ENCODE results near the gene VWF.

VWF gene

DNA sequence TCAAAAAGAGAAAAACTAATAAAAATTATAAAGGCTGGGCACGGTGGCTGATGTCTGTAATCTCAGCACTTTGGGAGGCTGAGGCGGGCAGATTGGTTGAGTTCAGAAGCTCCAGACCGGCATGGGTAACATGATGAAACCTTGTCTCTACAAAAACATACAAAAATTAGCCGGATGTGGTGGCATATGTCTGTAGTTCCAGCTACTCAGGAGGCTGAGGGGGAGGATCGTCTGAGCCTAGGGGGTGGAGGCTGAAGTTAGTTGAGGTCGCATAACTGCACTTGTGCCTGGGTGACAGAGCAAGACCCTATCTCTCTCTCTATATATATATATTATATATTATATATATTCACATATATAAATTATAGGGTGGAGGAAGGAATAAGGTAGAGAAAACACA lies 146.9 kb downstream of the VWF start:
- DNase-seq (ENCODE audit: low read depth) = no peak

DNA sequence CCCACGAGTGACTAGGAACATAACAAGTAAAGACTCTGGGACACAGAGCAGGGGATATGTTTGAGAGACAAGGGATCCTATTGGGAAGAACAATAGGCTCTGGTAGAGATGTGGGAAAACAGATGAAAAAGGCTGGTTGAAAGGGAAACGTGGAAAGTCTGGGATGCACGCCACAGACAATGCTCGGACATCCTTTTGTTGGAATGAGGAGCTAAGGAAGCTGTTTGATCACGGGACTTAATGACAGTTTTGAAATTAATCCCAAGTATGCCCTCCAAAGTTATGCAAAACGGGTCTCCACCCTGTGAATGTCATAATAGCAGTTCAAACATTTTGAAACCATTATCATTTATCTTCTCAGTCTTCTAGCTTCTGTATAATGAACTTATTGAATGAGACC lies 147.8 kb downstream of the VWF start:
- no peak for DNase-seq (ENCODE audit: low read depth)

DNA sequence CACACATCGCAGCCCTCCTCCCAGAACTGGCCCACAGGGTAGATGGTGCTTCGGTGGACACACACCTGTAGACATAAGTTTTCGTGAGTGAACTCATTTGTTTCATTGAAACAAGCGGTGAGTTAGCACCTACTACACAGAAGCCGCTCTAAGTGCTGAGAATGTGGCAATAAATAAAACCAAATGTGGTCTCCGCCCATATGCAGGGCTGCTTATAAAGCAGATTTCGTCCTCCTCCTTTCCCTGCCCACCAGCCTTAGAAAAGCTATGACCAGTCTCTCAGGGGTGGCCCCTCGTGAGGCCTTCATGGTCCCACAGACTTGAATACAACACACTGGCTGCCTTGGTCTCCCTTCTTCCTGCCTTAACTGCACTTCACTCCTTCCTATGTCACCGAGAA lies 148.3 kb downstream of the VWF start:
- DNase-seq (ENCODE audit: low read depth) = no peak

DNA sequence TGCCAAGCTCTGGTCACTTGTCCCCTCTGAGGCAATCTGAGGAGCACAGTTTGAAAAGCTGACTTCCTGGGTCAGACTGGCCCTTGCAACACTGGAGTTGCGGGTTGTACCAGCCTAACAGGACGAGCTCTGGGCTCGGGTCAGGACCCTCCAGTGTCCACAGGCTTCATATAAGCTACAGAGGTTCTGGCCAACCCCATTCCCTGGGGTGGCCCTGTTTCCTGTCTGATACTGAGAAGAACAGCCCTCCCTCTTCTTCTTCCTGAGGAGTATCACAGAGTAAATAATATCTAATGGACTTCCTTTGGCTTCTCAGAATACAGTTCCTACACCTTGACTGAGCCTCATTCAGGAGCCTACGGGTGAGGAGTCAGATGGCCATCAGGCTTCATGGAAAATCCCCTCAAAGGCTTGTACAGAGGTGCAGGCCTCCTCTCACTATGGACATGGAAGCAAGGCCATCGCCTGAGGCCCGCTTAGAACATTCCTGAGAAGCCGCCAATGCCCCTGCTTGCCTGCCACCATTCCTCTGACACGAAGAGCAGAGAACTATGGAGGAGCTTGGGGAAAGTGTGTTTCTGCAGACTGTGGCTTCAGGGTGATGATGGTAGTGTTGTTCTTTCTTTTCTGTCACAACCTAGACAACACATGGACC lies 150.9 kb downstream of the VWF start:
- DNase-seq (ENCODE audit: low read depth) = no peak

DNA sequence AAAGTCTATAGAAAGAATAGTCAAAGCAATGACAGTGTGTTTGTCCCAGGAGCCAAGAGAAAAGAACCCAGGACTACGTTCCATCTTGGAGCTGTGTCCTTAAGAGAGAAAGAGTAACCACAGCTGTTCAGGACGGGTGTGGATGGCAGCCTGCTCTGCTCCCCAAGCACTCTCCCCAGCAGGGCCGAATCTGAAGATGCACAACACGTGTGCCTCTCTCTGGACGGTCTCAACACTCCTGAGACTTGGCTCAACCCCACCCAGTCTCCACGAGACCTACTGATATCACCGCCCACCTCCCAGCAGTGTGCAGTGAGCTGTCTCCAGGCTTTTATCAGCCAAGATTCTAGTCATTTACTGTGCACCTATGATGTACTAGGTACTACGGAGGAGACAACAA lies 152.1 kb downstream of the VWF start:
- no peak for DNase-seq (ENCODE audit: low read depth)

DNA sequence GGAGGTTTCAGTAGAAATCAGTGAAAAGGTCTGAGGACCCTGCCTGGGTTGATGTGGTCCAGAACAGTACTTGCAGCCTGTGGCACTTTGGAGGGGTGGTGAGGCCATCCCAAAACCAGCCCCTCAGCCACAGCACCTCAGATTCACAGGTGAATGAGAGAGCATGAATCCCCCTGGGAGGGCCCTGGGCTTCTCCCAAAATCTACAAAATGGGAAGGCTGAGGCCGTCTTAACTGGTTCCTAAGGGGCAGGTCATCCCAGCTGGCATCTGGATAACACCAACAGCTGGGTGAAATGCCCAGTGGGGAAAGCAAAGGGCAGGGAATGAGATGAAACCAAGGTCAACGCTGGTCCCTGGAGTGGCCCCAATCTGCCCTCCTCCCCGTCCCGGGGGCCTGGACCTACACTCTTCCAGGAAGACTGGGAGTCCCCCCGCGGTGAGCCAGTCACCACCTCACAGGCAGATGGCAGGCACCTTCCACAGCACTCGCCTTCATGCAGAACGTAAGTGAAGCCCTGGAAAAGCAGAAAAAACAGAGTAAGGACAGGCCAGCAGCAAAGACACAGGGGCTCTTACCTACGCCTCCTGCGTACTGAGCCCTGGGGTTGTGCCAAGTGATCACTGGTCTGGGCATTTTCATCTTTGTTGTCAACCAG lies 153.1 kb downstream of the VWF start:
- no peak for DNase-seq (ENCODE audit: low read depth)

DNA sequence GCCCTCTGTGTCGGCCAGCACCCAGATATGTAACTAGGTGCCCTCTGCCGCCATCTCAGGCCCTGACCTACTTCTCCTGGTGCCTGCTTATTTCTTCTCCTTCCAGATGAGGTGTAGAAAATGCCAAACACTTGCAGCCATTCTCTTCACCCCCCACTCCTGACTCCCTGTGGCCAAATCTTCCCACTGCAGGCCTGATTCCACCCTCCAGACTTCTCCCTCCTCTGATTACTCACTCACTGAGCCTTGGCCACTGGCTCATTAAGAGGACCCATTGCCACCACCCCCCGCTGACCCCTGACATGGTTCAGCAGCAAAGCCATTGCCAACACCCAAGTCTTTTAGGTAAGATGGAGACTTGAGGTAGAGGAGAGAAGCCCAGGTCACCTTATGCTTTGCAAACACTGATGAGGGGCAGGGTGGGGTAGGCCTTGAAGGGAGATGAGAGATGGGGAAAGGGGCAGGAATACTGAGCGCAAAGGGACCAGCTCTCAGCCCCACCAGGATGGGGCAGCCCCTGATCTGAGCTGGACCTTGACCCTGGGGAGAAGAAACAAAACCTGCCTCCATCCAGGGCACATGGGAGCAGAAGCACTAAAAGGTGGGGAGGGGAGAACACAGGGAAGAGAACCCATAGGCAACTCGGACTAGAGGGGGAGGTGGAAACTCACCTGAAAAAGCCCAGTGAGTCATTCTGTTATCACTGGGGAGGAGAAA lies 154.3 kb downstream of the VWF start:
- DNase-seq (ENCODE audit: low read depth) = no peak

DNA sequence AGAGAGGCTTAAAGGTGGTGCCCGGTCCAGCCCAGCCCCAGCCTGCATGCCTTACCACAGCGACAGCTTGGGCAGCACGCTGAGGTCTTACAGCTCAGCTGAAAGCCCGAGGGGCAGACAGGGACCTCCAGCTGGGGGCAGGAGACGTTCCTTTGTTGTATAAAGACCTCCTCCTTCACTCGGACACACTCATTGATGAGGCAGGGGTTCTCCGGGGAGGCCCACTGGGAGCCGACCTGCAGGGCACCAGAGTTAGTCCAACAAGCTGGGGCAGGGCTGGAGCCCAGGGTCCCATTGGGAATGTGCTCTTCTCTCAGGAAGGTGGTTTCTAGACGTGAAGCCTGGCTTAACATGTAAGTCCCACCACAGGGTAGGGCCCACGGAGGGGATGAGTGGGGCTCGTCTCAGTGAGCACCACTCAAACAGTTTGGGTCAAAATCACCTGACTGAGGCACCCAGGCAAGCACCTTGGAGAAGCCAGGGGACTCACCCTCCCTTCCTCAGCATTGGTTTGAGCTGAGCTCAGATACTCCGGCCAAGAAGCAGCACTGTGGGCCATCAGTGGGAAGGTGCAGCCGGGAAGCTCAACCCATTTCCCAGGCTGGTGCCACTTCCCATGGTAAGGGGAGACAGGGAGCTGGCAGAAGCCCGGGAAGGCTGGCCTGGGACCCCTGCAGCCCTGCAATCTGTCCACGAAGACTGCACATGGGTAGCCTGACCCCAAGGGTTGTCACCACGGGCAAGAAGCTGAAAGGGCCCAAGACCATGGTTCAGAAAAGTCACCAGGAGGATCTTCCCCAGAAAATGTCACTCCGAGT lies 155.1 kb downstream of the VWF start:
- DNase-seq (ENCODE audit: low read depth) = no peak

DNA sequence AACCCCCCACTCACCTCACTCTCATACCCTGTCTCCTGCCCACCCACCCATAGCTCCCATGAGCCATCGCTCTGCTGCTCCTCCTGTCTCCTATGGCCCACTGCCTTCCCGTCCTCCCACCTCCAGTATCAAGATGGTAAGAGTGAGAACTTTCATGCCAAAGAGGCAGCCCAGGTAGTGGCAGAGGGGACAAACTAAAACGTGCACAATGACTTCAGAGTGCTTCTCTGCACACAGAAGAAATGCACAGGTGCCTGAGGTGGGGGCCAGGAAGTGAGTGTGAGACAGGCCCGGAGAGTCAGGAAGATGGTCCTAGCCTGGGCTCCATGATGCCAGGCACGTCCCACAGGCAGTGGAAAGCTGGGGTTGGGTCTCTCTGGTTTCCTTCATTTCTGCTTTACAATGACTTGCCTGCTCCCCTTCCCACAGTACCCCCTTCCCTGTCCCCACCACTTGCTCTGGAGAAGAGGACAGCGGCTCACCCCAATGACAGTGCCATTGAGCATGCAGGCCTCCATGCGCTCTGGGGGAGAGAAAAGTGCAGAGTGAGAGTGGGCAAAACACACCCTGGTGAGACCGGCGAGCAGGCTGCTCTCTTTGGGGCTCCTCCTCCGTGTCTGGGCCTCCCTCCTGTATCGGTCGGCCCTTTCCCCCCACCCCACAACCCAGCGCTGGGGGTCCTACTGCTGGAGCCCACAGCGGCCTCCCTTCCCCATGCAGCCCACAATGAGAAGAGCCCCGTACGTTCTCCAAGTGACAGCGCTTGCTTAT lies 156.6 kb downstream of the VWF start:
- no peak for DNase-seq (ENCODE audit: low read depth)

DNA sequence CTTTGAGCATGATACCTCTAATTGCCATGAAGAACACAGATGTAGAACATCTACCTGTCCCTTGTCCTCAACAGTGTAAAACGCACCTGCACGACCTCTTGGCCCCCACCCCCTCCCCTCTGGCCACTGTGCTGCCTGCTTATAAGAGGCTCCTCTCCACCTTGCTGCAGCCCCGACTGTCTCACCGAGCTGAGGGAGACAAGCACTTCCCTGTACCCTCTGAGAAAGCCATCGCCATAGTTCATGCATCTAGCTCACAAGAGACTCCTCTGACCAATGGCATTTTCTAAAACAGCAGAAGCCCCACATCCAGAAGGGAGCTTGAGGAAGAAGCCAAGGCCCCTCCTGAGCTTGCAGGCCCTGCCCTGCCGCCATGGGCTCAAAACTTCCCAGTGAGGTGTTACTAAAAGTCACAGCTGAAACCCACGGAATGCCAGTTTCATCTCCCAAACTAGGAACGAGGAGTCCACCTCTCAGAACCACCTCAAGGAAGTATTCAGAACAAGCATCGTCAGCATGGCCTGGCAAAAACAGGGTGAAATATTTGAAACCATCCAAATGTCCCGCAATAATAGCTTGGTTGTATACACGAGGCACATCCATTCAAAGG lies 157.9 kb downstream of the VWF start:
- DNase-seq (ENCODE audit: low read depth) = no peak

DNA sequence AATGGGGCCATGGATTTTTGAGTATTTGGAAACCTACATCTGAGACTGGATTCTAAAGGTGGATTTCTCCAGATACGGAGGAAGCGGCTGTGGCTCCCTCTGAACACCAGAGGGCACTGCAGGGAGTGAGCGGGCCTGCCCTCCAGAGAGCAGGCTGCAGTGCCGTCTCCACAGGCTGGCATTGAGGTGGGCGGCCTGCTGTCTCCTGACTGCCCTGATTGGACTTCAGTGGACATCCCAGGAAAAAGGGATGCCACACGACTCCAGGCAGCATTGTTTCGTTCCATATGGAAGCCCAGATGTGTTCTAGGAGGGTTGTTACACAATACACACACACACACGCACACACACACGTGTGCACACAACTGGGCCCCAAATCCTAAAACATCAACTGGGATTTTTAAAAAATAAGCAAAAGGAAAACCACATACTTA lies 158.5 kb downstream of the VWF start:
- DNase-seq (ENCODE audit: low read depth) = peak; percentile 17

DNA sequence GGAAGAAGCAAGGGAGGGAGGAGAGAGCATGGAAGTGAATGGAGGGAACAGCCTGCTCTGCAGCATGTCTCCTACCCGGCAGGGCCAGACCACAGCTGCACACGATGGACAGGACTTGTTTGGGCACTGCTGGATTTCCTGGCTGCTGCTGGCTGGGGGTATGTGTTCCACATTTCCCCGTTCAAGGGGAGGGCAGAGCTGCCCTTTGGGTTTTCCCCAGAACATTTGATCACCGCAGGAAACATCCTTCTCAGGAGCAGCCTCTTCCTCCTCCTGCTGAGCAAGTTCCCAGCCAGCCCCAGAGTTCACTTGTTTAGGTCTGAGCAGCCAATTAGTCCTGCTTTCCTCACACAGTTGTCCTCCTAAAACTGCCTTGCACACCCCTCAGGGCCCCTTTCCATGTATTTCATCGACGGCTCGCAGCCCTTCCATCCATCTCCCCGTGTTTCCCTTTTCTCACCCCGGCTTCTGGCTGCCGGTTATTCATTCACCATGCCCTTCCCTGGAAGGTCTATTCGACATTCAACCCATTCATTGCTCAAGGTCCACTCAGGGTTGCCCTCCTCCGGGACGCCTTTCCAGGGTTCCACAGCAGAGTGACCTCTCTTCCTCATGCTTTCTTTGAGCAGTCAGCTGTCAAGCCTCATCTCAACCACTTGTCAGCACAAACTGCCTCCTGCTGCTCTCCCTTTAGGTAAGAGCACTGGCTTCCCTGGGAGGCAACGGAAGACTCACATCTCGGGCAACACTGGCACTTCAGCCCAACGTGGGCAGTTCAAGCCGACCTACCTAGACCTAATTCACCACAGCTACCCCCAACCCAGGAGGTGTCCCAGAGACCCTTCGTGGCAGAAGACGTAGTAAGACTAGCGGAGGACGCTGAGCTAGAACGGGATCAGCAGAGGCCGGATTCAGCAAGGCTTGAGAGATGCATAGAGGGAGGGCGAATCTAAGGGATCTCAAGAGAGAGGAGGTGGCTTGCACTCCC lies 159.3 kb downstream of the VWF start:
- DNase-seq (ENCODE audit: low read depth) = no peak

DNA sequence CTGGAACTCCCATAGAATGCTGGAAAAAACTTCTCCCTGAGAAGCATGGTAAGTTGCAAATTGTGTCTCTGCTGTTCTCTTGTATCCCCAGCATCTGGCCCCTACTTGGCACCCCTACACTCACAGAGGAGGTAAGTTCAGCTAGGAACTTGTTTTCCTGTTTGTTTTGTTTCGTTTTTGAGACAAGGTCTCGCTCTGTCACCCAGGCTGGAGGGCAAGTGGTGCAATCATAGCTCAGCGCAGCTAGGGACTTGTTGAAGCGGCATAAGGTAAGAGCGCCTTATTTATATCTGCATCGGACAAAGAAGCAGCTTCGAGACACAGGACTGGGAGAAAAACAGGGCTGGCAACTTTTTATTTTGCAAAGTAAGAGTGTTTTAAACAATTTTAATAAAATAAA lies 161.0 kb downstream of the VWF start:
- no peak for DNase-seq (ENCODE audit: low read depth)

DNA sequence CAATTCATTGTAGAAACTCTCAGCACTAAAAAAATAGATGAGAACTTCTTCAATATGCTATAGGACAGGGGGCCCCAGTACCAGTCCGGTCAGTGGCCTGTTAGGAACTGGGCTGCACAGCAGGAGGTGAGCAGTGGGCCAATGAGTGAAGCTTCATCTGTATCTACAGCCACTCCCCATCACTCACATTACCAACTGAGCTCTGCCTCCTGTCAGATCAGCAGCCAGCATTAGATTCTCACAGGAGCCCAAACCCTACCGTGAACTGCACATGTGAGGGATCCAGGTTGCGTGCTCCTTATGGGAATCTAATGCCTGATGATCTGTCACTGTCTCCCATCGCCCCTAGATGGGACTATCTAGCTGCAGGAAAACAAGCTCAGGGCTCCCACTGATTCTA lies 163.7 kb downstream of the VWF start:
- DNase-seq (ENCODE audit: low read depth) = no peak

DNA sequence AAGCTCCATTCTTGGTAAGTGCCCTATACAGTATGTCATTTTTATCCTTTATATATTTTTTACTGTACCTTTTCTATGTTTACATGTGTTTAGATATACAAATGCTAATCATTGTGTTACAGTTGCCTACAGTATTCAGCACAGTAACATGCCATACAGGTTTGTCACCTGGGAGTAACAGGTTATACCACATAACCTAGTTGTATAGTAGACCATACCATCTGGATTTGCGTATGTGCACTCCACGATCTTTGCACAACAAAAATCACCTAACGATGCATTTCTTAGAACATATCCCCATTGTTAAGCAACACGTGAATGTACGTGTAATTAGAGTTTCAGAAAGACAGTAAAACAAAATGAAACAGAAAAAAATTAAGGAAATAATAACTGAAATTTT lies 167.5 kb downstream of the VWF start:
- no peak for DNase-seq (ENCODE audit: low read depth)

DNA sequence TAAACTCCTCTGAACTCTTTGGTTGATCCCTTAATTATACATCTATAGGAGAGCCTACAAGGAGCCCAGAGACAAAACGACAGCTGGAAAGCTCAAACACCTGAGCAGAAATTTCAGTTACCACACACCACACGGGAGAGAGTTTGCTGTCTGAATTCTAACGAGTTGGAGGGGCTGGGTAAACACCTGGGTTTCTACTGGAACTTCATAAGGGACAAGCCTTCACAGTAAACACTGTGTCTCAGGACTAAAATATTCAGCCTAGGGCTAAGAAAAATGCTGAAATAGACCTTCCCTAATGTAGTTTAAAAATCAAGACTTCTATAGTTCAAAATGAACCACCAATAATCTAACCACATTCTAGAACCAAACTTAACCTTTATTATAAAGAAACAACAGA lies 169.8 kb downstream of the VWF start:
- DNase-seq (ENCODE audit: low read depth) = no peak

DNA sequence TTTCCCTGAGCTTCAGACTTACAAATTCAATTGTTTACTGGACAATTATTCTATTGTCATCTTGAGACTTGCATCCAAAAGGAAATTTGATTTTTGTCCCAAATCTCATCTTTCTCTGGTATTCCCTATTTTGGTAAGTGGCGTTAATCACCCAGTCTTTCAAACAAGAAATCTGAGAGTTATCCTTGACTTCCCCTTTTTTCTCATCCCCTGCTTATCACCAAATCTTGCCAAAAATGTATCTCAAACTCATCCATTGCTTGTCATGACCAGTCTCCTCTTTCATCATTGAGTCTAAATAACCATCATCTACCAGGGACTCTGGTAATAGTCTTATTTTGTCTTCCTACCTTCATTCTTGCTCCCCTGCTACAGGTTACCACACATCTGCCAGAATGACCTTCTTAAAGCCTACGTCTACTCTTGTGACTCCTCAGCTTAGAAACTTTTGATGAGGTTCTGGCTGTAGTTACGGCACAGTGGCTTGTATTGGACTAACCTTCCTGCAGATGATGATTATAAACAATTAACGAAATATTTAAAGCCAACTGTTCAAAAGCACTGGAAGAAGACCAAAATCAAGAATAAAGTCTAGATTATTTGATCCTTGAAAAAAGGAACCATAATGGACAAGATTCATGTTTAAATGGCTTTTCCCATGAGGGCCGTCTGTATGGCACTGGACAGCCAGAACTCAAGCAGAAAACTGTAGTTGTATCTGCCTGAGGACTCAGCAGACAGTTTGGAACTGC lies 170.5 kb downstream of the VWF start:
- no peak for DNase-seq (ENCODE audit: low read depth)

DNA sequence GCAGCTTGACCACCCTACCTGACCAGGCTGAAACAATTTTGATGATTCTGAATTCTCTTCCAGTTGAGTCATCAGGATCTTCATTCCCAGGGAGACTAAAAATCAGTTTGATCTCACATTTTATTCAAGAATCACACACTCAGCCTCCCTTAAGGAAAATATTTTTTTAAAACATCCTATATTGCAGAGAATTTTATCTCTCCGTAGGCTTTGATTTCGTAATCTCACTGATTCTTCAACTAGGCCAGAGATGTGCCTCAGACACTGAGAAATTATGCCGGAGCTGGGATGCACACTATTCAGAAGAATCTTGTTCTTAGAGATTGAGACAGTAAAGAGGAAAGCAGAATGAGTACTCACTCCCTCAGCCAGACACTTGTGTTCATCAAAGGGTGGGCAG lies 172.4 kb downstream of the VWF start:
- no peak for DNase-seq (ENCODE audit: low read depth)

DNA sequence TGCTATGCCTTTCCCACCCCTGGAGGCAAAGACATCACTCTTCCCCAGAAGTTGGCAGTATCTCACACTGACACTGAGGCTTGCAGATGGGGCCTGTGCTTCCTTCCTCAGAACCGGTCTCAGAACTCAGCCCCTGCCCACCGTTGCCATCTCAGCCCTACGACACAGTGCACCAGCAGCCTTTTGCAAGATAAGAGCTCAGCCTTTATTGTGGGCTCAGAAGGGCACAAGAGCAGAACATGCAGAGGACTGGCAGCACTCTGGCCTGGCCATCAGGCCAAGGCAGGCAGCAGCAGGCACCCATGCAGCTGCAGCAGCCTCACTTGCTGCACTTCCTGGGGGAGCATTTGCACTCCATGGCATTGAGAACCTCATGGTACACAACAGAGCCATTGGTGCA lies 175.8 kb downstream of the VWF start:
- DNase-seq (ENCODE audit: low read depth) = no peak
